ENCODE data around the gene ETV5. TPM values are rescaled to one million over a fixed set of nuclear protein-coding genes. Genes with fewer than 3 reads are reported as not detected.
"Not testable (repeated sequence)": the region's sequence is repeated elsewhere in the genome, so short reads cannot be mapped to it uniquely, and the experiment has no call there.

The ETV5 gene
- total RNA-seq, 1 donor, result 42.3 TPM

DNA sequence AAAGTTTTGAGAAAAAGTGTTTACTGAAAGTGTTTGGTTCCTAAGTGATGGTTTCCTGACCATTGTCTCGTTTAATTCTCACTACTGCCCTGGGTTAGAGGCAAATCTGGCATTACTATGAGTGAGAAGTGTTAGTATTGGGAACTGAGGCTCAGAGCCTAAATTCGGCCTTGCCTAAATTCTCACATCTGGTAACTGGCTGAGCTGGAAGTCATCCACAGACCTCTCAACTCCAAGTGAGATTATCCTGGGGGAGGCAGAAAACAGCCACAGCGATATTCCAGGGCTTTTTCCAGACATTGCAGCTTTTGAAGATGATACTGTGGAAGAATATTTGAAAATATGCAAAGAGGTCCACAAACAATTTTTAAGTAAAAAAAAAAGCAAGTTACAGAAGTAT, 86.0 kb downstream of the ETV5 start:
- Histone ChIP-seq H3K27me3 (ENCODE audit: insufficient read depth, low read length) (peaks cover 25% of the 10 kb centered on the region), H3K4me1 (ENCODE audit: insufficient read depth, low read length) (peaks cover 19% of the 10 kb centered on the region), H3K9me3 (ENCODE audit: low read depth, low read length) (no peaks in the 10 kb centered on the region), H3K4me2 (ENCODE audit: insufficient read depth, low read length) (no peak overlapping the region), H2AFZ (ENCODE audit: low read length) (no peak overlapping the region), H3K36me3 (ENCODE audit: insufficient read depth, low read length) (no peaks in the 10 kb centered on the region), H3K27ac (ENCODE audit: low read depth, low read length) (no peak overlapping the region), H4K20me1 (ENCODE audit: insufficient read depth, low read length) (no peaks in the 10 kb centered on the region), H3K4me3 (ENCODE audit: insufficient read depth, low read length) (no peak overlapping the region), H3K79me2 (ENCODE audit: insufficient read depth, low read length) (no peaks in the 10 kb centered on the region)
- DNase-seq (ENCODE audit: insufficient read length, low spot score, missing footprints), result no peak
- TF ChIP-seq, protein P1, sequence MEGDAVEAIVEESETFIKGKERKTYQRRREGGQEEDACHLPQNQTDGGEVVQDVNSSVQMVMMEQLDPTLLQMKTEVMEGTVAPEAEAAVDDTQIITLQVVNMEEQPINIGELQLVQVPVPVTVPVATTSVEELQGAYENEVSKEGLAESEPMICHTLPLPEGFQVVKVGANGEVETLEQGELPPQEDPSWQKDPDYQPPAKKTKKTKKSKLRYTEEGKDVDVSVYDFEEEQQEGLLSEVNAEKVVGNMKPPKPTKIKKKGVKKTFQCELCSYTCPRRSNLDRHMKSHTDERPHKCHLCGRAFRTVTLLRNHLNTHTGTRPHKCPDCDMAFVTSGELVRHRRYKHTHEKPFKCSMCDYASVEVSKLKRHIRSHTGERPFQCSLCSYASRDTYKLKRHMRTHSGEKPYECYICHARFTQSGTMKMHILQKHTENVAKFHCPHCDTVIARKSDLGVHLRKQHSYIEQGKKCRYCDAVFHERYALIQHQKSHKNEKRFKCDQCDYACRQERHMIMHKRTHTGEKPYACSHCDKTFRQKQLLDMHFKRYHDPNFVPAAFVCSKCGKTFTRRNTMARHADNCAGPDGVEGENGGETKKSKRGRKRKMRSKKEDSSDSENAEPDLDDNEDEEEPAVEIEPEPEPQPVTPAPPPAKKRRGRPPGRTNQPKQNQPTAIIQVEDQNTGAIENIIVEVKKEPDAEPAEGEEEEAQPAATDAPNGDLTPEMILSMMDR (IDR thresholded peaks at IDR 0.05; ENCODE audit: extremely low read depth, low read depth, low read length), result no peak

DNA sequence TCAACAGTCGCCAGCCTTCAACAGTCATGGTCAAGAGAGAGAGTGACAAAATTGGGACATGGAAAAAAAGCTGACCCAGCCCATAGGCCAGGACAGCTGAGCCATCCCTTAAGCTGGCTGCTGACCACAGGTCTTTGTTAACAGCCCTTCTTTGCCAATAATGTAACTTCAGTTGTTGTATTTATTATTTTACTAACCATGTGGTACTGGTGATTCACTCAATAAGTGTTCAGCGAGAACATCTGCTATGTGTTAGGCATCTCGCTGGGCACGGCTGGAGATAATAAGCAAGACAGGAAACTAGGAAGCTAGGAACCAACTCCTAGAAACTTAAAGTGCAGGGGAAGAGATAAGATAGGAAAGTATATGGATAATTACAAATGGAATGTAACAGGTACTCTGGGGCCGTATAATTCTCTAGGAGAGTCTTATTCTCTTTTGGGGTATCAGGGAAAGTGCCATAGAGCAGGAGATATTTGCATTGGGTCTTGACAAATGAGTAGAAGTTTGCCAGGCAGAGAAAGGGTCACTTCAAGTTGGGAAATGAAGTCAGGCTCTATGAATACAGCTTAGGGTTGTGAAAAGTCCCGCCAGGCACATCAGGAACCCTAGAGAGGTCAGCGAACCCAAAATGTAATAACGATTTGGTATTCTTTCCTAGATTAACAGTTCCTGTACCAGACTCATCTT, 87.1 kb downstream of the ETV5 start:
- H3K4me1 ChIP-seq (ENCODE audit: insufficient read depth, low read length), result peaks cover 19% of the 10 kb centered on the region
- H3K9me3 ChIP-seq (ENCODE audit: low read depth, low read length), result peaks cover 2% of the 10 kb centered on the region
- peak; percentile 66 for DNase-seq (ENCODE audit: insufficient read length, low spot score, missing footprints)
- TF ChIP-seq, protein P1 (IDR thresholded peaks at IDR 0.05; ENCODE audit: extremely low read depth, low read depth, low read length), result no peak
- peak overlapping the region; percentile 34 for H3K4me2 ChIP-seq (ENCODE audit: insufficient read depth, low read length)
- no peaks in the 10 kb centered on the region for H3K36me3 ChIP-seq (ENCODE audit: insufficient read depth, low read length)
- H3K27ac ChIP-seq (ENCODE audit: low read depth, low read length), result no peak overlapping the region
- no peaks in the 10 kb centered on the region for H4K20me1 ChIP-seq (ENCODE audit: insufficient read depth, low read length)
- H2AFZ ChIP-seq (ENCODE audit: low read length), result no peak overlapping the region
- no peaks in the 10 kb centered on the region for H3K79me2 ChIP-seq (ENCODE audit: insufficient read depth, low read length)
- peaks cover 29% of the 10 kb centered on the region for H3K27me3 ChIP-seq (ENCODE audit: insufficient read depth, low read length)
- no peak overlapping the region for H3K4me3 ChIP-seq (ENCODE audit: insufficient read depth, low read length)

DNA sequence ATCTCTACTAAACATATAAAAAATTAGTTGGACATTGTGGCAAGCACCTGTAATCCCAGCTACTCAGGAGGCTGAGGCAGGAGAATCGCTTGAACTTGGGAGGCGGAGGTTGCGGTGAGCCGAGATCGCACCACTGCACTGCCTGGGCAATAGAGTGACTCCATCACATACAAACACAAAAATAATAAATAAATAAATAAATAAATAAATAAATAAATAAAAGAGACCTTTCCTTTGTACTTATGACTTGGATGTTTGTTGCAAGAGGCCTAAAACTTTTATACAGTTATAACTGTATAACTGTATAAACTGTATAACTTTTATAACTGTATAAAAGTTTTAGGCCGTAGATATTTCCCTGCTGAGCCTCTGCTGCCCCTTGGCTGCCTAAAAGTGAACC, 87.6 kb downstream of the ETV5 start:
- H3K4me3 ChIP-seq (ENCODE audit: insufficient read depth, low read length); H3K79me2 ChIP-seq (ENCODE audit: insufficient read depth, low read length); H4K20me1 ChIP-seq (ENCODE audit: insufficient read depth, low read length); H2AFZ ChIP-seq (ENCODE audit: low read length); H3K36me3 ChIP-seq (ENCODE audit: insufficient read depth, low read length); H3K9me3 ChIP-seq (ENCODE audit: low read depth, low read length); H3K27ac ChIP-seq (ENCODE audit: low read depth, low read length); DNase-seq (ENCODE audit: insufficient read length, low spot score, missing footprints): not testable (repeated sequence)
- Histone ChIP-seq H3K4me2 (ENCODE audit: insufficient read depth, low read length) (peak overlapping the region; percentile 34), H3K4me1 (ENCODE audit: insufficient read depth, low read length) (peaks cover 19% of the 10 kb centered on the region), H3K27me3 (ENCODE audit: insufficient read depth, low read length) (peaks cover 29% of the 10 kb centered on the region)

DNA sequence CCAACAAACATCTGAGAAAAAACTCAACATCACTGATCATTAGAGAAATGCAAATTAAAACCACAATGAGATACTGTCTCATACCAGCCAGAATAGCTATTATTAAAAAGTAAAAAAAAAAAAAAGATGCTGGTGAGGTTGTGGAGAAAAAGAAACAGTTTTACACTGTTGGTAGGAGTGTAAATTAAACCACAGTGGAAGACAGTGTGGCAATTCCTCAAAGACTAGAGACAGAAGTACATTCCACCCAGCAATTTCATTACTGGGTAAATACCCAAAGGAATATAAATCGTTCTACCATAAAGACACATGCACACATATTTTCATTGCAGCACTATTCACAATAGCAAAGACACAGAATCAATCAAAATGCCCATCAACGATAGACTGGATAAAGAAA, 89.6 kb downstream of the ETV5 start:
- not testable (repeated sequence) for H4K20me1 ChIP-seq (ENCODE audit: insufficient read depth, low read length); H3K79me2 ChIP-seq (ENCODE audit: insufficient read depth, low read length); DNase-seq (ENCODE audit: insufficient read length, low spot score, missing footprints); H3K4me2 ChIP-seq (ENCODE audit: insufficient read depth, low read length); H2AFZ ChIP-seq (ENCODE audit: low read length); H3K9me3 ChIP-seq (ENCODE audit: low read depth, low read length); H3K27ac ChIP-seq (ENCODE audit: low read depth, low read length); H3K4me3 ChIP-seq (ENCODE audit: insufficient read depth, low read length); H3K36me3 ChIP-seq (ENCODE audit: insufficient read depth, low read length)
- peaks cover 17% of the 10 kb centered on the region for H3K4me1 ChIP-seq (ENCODE audit: insufficient read depth, low read length)
- H3K27me3 ChIP-seq (ENCODE audit: insufficient read depth, low read length), result peaks cover 30% of the 10 kb centered on the region

DNA sequence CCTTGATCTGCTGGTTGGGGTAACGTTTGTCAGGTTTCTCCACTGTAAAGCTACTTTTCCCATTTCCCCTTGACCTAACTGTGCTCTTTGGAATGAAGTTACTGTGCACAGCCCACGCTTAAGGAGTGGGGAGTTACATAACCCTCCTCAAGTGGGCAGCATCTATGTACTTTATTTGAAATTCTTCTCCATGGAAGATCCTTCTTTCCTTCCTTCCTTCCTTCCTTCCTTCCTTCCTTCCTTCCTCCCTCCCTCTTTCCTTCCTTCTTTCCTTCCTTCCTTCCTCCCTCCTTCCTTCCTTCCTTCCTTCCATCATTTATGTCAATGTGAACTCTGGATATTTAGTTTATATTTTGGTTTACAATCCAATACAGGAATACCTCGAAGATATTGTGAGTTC, 94.0 kb downstream of the ETV5 start:
- H3K4me1 ChIP-seq (ENCODE audit: insufficient read depth, low read length), result no peaks in the 10 kb centered on the region
- peaks cover 40% of the 10 kb centered on the region for H3K27me3 ChIP-seq (ENCODE audit: insufficient read depth, low read length)
- TF ChIP-seq, protein P1 (IDR thresholded peaks at IDR 0.05; ENCODE audit: extremely low read depth, low read depth, low read length), result no peak
- H2AFZ ChIP-seq (ENCODE audit: low read length), result no peak overlapping the region
- H3K4me2 ChIP-seq (ENCODE audit: insufficient read depth, low read length), result no peak overlapping the region
- no peak overlapping the region for H3K4me3 ChIP-seq (ENCODE audit: insufficient read depth, low read length)
- H3K27ac ChIP-seq (ENCODE audit: low read depth, low read length), result no peak overlapping the region
- H3K79me2 ChIP-seq (ENCODE audit: insufficient read depth, low read length), result no peaks in the 10 kb centered on the region
- DNase-seq (ENCODE audit: insufficient read length, low spot score, missing footprints), result no peak
- no peaks in the 10 kb centered on the region for H4K20me1 ChIP-seq (ENCODE audit: insufficient read depth, low read length)
- H3K9me3 ChIP-seq (ENCODE audit: low read depth, low read length), result peaks cover 10% of the 10 kb centered on the region
- H3K36me3 ChIP-seq (ENCODE audit: insufficient read depth, low read length), result no peaks in the 10 kb centered on the region

All from osteoblast (primary cell).